Astrocyte (in vitro differentiated cells and primary cell): ENCODE results near the gene IL27RA.

Experiments used
- EZH2 ChIP-seq: IDR thresholded peaks from 2 replicates; pipeline ENCODE4 v1.6.1; 2012; ENCODE audit warnings: mild to moderate bottlenecking, low read length, inconsistent platforms; ENCODE audit not compliant: insufficient read depth
- TF ChIP-seq, protein P1 (sequence below): IDR thresholded peaks from 2 replicates; pipeline ENCODE4 v1.5.1; 2011; ENCODE audit warnings: low read depth, mild to moderate bottlenecking, inconsistent platforms, low read length, moderate library complexity; ENCODE audit not compliant: insufficient read depth

DNA sequence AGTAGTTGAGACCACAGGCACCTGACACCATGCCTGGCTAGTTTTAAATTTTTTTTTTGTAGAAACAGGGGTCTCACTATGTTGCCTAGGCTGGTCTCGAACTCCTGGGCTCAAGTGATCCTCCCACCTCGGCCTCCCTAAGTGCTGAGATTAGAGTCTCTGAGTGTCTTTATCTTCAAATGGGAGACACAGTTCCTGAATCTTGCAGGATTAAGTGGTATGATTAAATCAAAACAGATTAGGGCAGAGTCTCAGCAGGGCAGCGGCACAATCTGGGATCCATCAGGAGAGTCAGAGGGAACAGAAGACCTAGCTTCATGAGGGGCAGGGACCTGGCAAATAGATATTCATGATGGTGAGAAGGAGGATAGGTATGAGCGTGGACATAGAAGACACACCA, 2.7 kb upstream of the IL27RA start:
- TF ChIP-seq, protein P1, sequence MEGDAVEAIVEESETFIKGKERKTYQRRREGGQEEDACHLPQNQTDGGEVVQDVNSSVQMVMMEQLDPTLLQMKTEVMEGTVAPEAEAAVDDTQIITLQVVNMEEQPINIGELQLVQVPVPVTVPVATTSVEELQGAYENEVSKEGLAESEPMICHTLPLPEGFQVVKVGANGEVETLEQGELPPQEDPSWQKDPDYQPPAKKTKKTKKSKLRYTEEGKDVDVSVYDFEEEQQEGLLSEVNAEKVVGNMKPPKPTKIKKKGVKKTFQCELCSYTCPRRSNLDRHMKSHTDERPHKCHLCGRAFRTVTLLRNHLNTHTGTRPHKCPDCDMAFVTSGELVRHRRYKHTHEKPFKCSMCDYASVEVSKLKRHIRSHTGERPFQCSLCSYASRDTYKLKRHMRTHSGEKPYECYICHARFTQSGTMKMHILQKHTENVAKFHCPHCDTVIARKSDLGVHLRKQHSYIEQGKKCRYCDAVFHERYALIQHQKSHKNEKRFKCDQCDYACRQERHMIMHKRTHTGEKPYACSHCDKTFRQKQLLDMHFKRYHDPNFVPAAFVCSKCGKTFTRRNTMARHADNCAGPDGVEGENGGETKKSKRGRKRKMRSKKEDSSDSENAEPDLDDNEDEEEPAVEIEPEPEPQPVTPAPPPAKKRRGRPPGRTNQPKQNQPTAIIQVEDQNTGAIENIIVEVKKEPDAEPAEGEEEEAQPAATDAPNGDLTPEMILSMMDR = no peak
- TF ChIP-seq EZH2 = no peak
